Measurements from ENCODE around the gene FNDC3B. TPM values are rescaled to one million over a fixed set of nuclear protein-coding genes. Genes with fewer than 3 reads are reported as not detected.

FNDC3B gene
- total RNA-seq, 1 donor = 139 TPM

DNA sequence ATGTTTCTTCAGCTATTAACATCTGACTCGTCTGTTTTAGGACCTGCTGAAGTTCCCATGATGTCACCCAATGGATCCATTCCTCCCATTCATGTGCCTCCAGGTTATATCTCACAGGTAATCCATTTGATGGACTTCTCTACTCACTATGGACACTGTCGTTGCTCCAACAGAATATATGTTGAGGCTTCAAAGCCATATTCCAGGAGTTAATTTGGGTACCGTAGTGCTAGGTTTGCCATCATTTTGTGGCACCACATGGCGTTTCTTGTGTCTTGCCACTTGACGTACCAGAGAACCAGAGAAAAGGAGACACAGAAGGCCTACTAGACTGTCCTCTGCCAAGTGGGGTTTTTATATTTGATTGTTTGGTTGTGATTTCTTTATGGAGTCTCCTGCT lies 187.5 kb downstream of the FNDC3B start:
- TF ChIP-seq, protein P1, sequence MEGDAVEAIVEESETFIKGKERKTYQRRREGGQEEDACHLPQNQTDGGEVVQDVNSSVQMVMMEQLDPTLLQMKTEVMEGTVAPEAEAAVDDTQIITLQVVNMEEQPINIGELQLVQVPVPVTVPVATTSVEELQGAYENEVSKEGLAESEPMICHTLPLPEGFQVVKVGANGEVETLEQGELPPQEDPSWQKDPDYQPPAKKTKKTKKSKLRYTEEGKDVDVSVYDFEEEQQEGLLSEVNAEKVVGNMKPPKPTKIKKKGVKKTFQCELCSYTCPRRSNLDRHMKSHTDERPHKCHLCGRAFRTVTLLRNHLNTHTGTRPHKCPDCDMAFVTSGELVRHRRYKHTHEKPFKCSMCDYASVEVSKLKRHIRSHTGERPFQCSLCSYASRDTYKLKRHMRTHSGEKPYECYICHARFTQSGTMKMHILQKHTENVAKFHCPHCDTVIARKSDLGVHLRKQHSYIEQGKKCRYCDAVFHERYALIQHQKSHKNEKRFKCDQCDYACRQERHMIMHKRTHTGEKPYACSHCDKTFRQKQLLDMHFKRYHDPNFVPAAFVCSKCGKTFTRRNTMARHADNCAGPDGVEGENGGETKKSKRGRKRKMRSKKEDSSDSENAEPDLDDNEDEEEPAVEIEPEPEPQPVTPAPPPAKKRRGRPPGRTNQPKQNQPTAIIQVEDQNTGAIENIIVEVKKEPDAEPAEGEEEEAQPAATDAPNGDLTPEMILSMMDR (IDR thresholded peaks at IDR 0.05; ENCODE audit: insufficient read depth, low read length) = no peak
- no peak overlapping the region for H3K4me3 ChIP-seq (ENCODE audit: low read depth, low read length)
- DNase-seq (ENCODE audit: low read depth) = no peak

DNA sequence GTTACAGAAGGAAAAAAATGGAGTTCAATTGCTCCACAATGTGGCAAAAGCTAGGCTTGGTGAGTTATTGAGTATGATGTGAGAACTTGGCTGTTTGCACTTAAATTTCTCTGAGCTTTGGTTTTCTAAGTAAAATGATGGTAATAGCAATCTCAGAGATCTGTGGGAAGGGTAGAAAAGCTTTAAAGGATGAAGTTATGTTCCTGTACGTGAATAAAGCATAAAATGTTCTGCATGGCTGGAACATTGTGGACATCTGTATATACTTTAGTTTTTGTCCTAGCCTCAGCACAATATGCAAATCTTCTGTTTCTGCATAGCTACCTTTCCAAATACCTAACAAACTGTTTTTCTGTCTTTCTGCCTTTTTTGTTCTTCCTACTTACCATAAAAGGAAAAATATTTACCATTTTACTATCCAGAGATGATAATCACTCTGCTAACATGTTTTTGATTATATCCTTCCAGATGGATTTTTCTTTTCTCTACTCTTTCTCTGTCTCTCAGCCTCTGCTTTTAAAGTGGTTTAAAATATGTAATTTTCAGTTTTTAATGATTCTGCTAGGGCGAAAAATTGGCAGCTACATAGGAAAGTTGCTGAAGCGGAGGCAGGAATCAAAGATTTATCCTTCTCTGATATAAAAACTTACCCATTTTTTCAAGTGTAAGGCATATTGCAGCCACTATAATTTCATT lies 188.1 kb downstream of the FNDC3B start:
- TF ChIP-seq, protein P1 (IDR thresholded peaks at IDR 0.05; ENCODE audit: insufficient read depth, low read length) = no peak
- H3K4me3 ChIP-seq (ENCODE audit: low read depth, low read length) = no peak overlapping the region
- no peak for DNase-seq (ENCODE audit: low read depth)

DNA sequence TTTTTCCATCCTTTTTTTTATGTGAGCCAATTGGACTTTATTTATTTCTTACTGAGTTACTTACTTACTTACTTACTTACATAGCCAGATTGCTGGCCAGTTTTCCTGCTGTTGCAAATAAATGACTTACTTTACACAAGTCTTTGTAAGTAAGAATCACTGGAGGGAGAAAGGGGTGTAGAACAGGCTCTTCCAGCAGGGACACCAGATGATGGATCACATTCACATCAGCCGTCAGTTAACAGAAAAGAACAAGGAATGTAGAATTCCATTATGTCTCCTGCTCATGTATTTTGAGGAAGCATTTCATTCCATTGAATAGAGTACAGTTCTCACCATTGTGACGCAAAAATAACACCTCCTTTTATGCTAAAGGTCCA lies 188.6 kb downstream of the FNDC3B start:
- no peak for DNase-seq (ENCODE audit: low read depth)
- TF ChIP-seq, protein P1 (IDR thresholded peaks at IDR 0.05; ENCODE audit: insufficient read depth, low read length) = no peak
- H3K4me3 ChIP-seq (ENCODE audit: low read depth, low read length) = no peak overlapping the region

DNA sequence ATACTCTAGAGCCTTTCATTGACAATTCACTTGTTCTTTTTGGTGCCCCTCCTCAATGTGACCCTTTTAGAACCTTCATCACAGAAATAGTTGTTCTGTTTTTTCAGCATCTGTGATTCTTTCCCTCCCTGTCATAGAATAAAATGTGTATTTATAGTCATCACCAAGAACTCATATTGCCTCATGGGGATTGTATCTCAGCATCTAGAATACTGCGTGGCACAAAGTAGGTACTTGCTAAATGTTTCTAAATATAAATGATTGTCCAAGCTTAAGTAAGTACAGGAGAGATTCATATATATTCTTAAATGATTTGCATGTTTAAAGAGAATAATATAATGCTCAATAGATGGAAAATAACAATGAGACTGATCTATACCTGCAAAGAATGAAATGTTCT lies 190.1 kb downstream of the FNDC3B start:
- no peak overlapping the region for H3K4me3 ChIP-seq (ENCODE audit: low read depth, low read length)
- no peak for DNase-seq (ENCODE audit: low read depth)
- TF ChIP-seq, protein P1 (IDR thresholded peaks at IDR 0.05; ENCODE audit: insufficient read depth, low read length) = no peak

DNA sequence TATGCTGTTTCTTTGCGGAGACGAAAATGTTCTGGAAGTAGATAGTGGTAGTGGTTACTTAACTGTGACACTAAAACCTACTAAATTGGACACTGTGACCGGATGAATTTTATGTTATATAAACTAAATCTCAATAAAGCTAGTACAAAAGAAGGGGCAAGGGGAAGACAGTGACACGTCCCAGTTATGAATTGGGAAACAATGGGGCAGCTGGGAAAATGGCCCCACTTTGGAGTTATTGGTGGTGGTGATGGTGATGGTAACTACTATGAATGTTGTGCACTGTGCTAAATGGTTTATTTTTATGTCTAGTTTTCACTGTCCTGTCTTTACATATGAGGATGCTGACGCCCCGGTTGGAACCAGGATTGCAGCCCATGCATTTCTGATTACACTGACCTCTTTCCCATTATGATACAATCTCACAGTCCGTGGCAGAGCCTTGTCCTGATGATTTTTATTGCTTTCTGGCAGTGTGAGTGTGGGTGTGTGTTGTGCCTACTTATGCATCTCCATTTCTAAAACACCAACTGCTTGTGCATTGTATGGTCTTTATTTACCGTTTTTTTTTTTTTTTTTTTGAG lies 192.0 kb downstream of the FNDC3B start:
- TF ChIP-seq, protein P1 (IDR thresholded peaks at IDR 0.05; ENCODE audit: insufficient read depth, low read length) = no peak
- DNase-seq (ENCODE audit: low read depth) = no peak
- H3K4me3 ChIP-seq (ENCODE audit: low read depth, low read length) = no peak overlapping the region

DNA sequence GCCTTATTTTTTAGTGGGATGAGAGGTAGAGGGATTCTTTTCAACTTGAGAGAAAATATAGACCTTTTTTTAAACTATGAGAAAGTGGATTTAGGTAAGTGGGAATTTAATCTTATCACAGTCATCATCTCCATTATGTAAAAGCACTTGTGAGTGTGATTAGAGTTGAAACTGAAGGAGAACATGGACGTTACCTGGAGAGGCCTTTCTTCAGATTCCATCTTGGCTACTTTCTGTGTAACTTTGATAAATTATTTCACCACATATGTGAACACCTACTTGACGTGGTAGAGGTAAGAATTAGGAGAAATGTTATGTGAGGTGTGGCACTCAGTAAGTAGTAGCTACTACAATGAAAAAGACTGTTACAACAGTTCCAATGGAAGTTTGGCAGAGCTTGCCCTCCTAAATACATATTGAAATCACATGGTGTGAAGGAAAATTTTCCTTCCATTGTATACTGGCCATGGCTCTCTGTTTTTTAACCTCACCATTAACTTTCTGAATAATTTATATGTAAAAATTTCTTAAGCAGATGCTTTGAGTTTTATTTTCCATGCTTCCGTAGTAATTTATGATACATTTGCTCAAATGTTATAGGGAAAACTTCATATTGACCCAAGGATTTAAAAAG lies 193.3 kb downstream of the FNDC3B start:
- DNase-seq (ENCODE audit: low read depth) = no peak
- TF ChIP-seq, protein P1 (IDR thresholded peaks at IDR 0.05; ENCODE audit: insufficient read depth, low read length) = no peak
- H3K4me3 ChIP-seq (ENCODE audit: low read depth, low read length) = no peak overlapping the region

All from fibroblast of the aortic adventitia (primary cell).